T-helper 1 cell (primary cell): ENCODE measurements around the gene PCMT1.
A peak's percentile ranks its signal among the peaks of the same experiment; 100 is the strongest.
"Not testable (repeated sequence)": the region's sequence is repeated elsewhere in the genome, so short reads cannot be mapped to it uniquely, and the experiment has no call there.

Source experiments
- DNase-seq, 5 donors: peaks; one replicate each; pipeline ENCODE4 v3.0.0-alpha.2; 2012 to 2020

PCMT1 gene

DNA sequence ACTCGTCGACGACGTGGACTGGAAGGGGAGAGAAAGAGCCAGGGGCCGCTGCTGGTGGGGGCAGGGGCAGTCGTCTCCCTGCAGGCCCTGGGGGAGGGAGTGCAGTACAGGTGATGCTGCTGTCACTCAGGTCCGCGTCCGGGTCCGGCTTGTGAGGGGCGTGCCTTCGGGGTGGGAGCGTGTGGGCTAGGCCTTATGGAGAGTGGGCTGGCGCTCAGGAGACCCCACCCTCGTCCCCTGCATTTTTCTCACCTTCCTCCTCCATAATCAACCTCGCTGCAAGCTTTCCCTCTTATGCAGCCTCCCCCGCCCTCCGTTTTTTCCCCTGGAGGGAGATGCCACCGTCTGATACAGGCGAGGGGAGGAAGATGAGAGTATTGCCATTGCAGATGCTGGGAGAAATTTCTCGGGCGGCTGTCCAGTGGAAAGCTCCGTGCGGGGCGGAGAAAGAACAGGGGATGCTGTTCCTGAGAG, 632 bp downstream of the PCMT1 start:
- peak; percentile 20 to 52 (median 29) for DNase-seq

DNA sequence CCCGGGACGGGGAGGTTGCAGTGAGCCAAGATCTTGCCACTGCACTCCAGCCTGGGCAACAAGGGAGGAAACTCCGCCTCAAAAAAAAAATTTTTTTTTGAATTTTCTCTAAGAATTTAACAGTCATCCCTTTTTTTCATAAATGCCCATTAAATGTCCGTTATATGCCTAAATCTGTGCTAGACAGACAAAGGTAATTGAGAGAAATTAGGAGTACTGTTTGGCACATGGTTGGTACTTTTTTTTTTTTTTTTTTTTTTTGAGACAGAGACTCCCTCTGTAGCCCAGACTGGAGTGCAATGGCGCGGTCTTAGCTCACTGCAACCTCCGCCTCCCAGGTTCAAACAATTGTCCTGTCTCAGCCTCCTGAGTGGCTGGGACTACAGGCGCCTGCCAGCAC, 1.7 kb downstream of the PCMT1 start:
- DNase-seq = no peak

DNA sequence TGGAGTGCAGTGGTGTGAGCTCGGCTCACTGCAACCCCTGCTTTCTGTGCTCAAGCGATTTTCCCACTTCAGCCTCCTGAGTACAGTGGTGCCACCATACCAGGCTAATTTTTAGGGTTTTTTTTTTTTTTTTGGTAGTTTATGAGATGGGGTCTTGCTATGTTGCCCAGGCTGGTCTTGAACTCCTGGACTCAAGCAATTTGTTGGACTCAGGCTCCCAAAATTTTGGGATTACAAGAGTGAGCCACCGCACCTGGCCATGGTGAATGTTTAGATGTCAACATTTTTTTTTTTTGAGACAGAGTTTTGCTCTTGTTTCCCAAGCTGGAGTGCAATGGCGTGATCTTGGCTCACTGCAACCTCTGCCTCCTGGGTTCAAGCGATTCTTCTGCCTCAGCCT, 2.4 kb downstream of the PCMT1 start:
- not testable (repeated sequence) for DNase-seq

DNA sequence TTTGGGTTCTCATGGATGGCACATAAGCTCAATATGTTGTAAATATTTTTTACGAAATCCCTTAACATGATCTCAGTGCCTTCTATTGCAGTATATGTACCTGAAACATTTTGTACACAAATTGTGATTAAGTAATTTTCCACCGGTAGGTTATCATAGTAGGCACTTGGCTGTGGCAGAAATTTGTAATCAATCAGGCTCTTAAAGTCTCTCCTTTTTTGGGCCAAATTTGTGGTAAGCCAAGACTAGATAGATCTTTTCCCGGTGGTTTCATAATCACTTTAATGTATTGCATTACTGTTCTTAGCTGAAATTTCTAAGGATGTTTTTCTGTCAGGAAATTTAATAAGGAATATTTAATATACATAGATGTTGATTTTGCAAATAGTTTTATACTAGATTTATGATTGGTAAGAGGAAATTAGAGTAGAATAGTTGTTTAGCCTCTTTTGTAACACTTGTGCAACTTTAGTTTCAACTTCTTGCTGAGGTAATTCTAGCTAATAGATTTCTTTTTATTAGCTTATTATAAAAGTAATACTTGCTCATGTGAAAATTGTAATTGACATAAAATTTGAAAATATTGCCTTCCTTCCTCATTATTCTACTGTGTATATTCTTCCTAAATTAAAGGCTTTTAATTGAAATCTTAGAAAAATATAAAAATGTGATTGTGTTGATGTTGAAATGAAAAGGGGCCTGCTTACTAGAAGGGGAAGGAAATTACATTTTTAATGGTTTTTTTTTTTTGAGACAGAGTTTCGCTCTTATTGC, 3.2 kb downstream of the PCMT1 start:
- no peak for DNase-seq

DNA sequence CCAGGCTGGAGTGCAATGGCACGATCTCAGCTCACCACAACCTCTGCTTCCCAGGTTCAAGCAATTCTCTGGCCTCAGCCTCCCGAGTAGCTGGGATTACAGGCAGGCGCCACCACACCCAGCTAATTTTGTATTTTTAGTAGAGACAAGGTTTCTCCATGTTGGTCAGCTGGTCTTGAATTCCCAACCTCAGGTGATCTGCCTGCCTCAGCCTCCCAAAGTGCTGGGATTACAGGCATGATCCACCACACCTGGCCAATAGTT, 3.8 kb downstream of the PCMT1 start:
- DNase-seq = not testable (repeated sequence)

DNA sequence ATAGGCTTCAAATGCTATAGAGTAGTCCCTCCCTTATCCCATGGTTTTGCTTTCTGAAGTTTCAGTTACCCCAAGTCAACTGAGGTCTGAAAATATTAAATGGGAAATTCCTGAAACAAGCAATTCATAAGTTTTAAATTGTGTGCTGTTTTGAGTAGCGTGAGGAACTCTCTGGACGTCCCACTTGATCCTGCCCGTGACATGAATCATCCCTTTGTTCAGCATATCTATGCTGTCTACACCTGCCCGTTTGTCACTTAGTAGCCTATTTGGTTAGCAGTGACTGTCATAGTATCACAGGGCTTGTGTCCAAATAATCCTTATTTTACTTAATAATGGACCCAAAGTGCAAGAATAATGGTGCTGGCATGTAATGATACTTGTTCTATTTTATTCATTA, 5.0 kb downstream of the PCMT1 start:
- no peak for DNase-seq

DNA sequence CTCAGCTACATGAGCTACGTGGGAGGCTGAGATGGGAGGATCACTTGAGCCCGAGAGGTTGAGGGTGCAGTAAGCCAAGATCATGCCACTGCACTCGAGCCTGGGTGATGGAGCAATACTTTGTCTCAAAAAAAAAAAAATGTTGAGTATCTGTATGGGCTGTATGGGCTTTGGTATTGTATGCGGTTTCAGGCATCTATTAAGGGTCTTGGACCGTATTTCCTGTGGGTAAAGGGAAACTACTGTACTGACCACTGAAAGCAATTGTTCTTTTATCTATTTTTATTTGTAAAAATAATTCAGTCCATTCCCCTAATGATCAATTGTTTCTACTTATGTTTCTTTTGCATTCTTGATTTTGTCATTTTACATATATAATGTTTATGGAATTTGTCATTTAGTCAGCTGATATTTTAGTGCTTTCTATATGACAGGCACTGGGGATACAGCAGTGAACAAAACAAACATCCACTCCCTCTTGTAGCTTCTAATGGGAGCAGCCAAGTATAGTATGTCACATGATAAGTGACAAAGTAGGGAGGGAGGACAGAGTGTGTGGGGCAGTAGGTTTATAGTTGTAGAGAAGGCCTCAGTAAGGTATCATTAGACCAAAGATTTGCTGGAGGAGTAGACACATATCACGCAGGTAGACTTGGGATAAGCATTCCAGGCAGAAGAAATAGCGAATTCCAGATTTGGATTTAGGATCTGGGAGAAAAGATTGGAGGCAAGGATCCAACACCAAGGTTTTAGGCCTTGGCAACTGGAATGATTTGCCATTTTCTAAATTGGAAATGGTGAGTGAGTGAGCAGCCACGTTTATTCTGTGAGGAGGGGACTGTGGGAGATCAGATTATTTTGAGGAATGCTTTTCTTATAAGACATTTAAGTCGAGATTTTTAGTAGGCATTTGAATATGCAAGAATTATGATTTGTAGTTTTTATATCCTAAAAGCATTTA, 6.0 kb downstream of the PCMT1 start:
- DNase-seq = no peak

DNA sequence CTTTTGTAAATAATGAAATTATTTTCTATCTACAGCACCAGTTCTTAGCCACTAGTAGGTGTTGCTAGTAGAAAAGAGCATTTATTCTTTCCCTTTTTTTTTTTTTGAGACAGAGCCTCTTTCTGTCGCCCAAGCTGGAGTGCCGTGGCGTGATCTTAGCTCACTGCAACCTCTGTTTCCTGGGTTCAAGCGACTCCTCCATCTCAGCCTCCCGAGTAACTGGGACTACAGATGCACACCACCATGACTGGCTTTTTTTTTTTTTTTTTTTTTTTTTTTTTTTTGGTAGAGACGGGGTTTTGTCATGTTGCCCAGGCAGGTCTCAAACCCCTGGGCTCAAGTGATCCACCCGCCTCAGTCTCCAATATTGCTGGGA, 6.7 kb downstream of the PCMT1 start:
- DNase-seq = no peak

DNA sequence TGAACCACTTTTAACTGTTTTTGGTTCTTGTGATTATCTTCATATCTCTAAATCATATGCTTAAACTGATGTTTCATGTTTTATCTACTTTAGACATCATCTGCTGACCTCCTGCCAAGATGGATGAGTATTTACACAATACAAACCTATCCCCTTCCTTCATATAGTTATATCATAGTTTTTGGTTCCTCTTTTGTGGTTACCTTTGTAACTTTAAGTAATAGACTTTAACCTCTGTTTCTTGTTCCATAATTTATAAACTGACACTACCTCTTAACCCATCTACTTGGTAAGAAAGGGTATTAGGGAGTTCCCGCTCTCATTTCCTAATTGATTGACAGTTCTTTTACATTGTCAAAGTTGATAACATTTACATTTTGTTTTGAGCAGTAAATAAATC, 11.9 kb downstream of the PCMT1 start:
- no peak for DNase-seq

DNA sequence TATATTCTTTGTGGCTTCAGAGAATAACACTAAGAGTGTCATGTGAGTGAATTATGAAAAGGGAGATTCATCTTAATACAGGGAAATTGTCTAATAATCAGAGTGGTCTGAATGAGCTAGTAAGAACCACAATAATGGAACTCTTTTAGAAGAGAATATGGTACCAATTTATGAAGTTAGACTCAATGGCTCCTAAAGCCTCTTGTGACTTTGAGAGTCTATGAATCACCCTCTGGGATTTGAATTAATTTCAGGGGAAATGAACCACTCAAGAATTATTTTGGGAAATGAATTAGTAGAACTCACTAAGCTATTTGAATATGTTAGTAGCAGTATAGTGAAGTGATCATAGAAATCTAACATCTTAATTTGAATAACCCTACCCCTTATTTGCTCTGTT, 14.3 kb downstream of the PCMT1 start:
- DNase-seq = no peak

DNA sequence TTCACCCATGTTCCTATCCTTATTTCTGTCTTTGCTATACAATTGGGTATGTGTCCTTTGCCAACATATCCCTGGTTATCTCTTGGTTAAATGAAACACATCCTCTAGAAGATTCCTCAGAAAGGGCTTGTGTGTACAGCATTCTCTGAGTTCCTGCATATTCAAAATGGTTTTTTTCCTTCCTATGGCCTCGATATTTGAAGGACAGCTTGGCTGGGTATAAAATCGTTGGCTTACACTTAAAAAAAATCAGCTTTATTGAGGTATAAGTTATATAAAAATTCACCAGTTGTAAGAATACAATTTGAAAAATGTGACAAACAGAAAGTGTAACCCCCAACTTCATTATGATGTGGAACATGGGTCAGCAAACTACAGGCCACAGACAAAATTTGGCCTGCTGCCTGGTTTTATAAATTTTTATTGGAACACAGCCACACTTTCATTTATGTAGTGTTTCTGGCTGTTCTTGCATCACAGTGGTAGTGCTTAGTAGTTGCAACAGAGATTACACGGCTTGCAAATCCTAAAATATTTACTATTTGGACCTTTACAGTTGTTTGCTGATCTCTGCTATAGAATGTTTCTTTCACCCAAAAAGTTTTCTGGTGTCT, 16.7 kb downstream of the PCMT1 start:
- DNase-seq = no peak

DNA sequence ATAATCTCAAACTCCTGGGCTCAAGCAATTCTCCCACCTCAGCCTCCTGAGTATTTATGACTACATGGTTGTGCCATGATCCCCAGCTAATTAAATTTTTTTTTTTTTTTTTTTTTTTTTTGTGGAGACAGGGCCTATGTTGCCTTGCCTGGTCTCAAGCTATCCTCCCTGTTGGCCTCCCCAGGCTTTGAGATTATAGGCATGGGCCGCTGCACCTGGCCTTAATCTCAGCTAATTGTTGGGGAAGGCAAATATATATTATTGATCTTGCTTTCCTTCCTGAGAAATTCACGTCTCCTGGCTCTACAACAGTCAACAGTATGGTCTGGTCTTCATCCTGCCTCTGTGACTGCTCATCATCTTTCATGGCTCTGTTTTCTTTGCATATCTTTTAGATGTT, 20.1 kb downstream of the PCMT1 start:
- no peak for DNase-seq

DNA sequence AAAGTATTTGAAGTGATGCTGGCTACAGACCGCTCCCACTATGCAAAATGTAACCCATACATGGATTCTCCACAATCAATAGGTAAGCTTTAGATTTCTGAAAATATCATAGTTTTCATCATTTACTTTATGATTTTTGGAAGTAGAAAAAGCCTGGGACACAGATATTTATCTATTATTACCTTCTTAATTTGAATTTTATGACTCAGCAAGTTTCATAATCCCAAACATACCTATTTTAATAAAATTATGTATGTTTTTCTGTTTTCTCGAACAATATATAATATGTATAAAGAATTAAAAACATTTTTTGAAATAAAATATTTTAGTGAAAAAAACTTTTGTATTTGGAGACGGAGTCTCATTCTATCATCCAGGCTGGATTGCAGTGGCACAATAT, 21.6 kb downstream of the PCMT1 start:
- no peak for DNase-seq

DNA sequence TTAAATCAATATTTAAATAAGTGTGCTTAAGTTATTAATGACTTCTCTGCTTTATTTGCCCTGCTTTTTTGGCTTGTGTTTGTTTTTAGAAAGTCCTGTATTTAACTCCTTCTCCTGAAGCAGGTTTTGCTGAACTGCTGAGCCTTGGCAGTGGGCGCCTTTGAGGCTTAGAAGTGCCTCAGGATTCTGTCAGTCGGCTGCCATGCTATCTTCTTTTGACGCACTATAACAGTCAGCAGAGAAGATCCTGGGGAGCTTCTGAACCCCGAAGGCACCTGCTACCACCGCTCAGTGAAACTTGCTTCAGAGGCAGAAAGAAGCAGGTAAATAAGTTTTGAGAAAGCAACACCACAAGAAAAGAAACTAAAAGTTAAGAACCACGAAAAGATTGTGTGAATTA, 22.4 kb downstream of the PCMT1 start:
- DNase-seq = no peak

DNA sequence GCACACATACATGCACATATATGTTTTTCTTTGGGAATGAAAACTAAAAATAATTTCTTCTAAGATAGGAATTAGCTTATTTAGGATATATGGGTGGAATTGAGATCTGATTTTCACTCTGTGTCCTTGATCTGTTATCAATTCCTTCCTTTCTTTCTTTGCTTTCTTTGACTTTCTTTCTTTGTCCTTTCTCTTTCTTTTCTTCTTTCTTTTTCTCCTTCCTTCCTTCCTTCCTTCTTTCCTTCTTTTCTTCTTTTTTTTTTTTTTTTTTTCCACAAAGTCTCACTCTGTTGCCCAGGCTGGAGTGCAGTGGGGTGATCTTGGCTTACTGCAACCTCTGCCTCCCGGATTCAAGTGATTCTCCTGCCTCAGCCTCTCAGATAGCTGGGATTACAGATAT, 28.1 kb downstream of the PCMT1 start:
- no peak for DNase-seq

DNA sequence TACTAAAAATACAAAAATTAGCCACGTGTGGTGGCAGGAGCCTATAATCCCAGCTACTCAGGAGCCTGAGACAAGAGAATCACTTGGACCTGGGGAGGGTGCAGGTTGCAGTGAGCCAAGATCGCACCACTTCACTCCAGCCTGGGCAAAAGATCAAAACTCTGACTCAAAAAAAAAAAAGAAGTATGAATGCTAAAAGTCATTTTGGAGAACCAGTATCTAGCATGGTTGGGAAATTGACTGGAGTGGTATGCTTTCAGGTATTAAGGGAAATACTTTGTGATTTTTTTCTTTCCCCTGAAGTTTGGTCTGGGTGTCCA, 30.1 kb downstream of the PCMT1 start:
- DNase-seq = no peak

DNA sequence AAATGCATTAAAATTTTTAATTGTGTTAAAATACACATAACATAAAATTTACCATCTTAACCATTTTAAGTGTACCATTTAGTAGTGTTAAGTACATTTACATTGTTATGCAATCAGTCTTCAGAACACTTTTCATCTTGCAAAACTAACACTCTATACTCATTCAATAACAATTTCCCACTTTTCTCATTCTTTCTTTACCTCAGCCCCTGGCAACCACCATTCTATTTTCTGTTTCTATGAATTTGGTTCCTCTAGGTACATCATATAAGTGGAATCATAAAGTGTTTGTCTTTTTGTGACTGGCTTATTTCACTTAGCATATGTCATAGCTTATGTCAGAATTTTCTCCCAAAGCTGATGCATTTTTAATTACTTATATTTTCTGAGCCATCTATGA, 32.2 kb downstream of the PCMT1 start:
- DNase-seq = no peak

DNA sequence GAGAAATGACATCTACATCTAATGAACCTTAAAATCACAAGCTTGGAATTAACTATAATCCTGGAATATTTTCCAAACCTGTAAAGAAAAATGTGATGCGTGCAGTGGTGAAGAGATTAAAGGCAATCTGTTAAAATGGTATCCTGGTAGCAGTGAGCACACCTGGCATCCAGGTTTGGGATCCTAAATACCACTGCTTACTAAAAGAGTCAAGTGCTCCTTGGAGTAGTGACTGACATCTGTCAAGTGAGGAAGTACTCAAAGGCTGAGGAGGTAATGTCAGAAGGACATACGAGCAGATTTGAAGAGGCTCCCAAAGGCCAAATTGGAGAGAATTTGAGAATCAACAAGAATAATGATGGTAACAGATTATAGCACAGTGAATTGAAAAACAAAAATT, 32.8 kb downstream of the PCMT1 start:
- DNase-seq = no peak

DNA sequence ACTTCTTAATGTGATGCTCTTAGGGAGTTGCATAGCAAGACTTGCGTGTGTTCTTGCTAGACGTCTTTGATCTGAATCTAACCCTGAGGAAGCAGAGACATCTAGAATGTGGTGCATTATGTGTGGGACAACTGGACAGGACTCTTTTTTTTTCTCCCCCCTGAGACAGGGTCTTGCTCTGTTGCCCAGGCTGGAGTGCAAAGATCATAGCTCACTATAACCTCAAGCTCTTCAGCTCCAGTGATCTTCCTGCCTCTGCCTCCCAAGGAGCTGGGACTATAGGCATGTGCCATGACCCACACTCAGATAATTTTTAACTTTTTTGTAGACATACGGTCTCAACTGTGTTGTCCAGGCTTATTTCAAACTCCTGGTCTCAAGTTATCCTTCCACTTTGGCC, 34.0 kb downstream of the PCMT1 start:
- DNase-seq = no peak

DNA sequence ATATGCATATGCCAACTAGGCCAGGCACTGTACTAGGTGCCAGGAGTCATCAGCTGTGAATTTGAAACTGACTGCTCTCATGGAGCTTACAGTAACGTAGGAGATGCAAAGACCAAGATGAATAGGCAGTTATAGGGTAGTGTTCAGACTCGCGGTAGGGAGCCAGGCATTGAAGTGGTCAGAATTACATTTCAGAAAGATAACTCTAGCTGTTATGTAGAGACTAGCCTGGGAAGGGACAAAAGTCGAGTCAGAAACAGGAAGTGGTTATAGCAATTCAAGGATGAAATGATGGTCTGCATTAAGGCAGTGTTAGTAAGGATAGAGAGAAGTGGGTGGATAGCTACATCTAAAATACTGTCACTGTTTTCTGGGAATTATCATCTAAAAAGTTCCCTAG, 56.6 kb downstream of the PCMT1 start:
- DNase-seq = peak in 1 of 5 donors; percentile 9

DNA sequence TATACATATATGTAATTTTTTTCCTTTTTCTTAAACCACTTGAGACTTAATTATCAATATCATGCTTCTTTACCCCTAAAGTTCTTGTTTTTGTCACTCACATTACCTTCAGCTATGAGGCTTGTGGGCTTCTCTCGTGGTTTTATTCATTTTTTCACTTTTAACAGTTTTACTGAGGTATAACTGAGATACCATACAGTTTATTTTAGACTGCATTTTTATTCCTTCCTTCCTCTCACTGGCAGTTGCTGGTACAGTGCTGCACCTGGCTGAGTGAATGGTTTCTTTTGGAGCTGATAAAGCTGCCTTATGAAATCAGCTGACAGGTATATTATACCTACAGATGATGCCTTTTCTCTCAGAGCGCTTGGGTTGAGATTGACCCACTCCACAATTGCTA, 60.3 kb downstream of the PCMT1 start:
- DNase-seq = no peak

DNA sequence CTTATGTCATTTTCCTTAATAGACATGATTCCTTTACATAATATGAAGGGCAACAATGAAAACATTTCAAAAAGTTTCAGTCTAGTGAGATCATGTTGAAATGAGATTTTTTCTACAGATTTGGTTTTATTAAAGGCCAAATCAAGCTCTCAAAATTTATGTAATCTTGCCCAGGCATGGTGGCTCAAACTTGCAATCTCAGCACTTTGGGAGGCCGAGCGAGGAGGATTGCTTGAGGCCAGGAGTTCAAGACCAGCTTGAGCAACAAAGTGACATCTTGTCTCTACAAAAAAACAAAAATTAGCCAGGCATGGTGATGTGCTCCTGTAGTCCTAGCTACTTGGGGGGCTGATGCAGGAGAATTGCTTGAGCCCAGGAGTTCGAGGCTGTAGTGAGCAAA, 63.8 kb downstream of the PCMT1 start:
- DNase-seq = no peak

DNA sequence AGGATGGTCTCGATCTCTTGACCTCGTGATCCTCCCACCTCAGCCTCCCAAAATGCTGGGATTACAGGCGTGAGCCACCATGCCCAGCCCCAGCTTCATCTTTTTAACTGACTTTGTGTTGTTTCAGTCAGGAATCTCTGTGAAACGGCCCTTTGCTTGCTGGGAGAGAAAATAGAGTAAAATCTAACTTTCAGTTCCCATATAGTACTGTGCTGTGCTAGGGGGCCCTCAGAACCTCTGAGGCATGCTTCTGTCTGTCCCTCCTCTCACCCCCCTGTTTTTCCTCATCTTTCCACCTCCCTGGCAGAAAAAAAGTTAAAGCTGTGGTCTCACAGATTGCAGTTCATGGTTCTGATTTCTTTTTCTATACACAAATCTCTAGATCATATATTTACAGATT, 66.2 kb downstream of the PCMT1 start:
- no peak for DNase-seq

DNA sequence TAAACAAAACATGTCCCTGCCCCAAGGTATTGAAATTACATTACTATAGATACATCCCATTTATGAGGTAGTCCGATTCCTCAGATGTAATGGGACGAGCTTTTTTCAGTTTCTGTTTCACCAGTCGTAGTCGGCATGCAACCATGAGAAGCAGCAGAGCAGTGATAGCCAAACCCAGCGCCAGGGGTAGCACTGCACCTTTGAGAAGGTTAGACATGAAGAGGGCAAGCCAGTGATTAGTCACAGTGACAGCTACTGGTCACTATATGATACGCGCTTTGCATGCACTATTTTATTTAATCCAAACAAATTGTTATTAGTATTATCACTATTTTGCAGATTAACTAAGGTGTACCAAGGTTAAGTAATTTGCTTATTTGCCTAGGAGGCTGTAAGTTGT, 71.0 kb downstream of the PCMT1 start:
- DNase-seq = no peak
